ENCODE results near the gene ATP6V0A1.
"Not testable (repeated sequence)": the region's sequence is repeated elsewhere in the genome, so short reads cannot be mapped to it uniquely, and the experiment has no call there.

The ATP6V0A1 gene

GRCh38 chr17:42438600-42439567 is 19.8 kb upstream of the ATP6V0A1 start:
- in situ Hi-C loops (cut with HindIII; ENCODE audit: low sequenced_read_pairs), result no loop called here
- H3K4me3 ChIP-seq (ENCODE audit: low read depth, low read length), result no peak overlapping the region
- DNase-seq (ENCODE audit: low read depth), result no peak
- TF ChIP-seq CTCF (IDR thresholded peaks at IDR 0.05; ENCODE audit: low read depth, low read length, missing control alignments), result peak; percentile 48

DNA sequence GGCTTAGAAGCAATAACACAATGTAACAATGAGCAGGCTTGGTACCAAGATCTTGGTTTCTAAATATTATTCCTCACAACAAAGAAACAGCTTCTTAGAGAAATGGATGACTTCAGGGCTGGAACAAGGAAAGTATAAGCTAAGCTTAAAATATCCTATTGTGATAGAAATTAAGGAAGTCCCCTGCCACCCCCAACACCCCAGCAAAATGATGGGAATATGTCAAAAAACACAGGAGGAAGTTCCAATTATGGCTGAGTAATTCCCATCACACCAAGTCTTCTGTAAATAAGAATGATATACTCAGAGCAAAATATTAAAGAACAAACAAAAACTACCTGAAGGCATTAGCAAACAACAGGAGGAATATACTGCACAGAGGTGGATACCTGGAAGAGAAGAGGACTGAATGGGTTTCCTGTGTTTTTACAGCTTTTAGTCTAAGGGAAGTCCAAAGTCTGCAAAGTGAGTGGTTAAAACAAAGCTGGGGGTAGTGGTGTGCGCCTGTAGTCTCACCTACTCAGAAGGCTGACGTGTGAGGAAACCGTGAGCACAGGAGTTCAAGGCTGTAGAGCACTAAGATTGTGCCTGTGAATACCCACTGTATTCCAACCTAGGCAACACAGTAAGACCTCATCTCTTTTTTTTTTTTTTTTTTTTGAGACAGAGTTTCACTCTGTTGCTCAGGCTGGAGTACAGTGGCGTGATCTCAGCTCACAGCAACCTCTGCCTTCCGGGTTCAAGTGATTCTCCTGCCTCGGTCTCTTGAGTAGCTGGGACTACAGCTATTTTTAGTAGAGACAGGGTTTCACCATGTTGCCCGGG is 17.1 kb upstream of the ATP6V0A1 start:
- DNase-seq (ENCODE audit: low read depth), result no peak
- in situ Hi-C loops (cut with HindIII; ENCODE audit: low sequenced_read_pairs), result no loop called here
- H3K4me3 ChIP-seq (ENCODE audit: low read depth, low read length), result no peak overlapping the region
- no peak for TF ChIP-seq CTCF (IDR thresholded peaks at IDR 0.05; ENCODE audit: low read depth, low read length, missing control alignments)

GRCh38 chr17:42442196-42442565 is 16.5 kb upstream of the ATP6V0A1 start:
- in situ Hi-C loops (cut with HindIII; ENCODE audit: low sequenced_read_pairs), result no loop called here
- TF ChIP-seq CTCF (IDR thresholded peaks at IDR 0.05; ENCODE audit: low read depth, low read length, missing control alignments), result no peak
- no peak for DNase-seq (ENCODE audit: low read depth)
- no peak overlapping the region for H3K4me3 ChIP-seq (ENCODE audit: low read depth, low read length)

- in situ Hi-C loops (cut with HindIII; ENCODE audit: low sequenced_read_pairs); DNase-seq (ENCODE audit: low read depth); H3K4me3 ChIP-seq (ENCODE audit: low read depth, low read length): not testable (repeated sequence)
Measured at GRCh38 chr17:42449176-42449575, 9.5 kb upstream of the ATP6V0A1 start.

GRCh38 chr17:42449838-42450237 is 8.8 kb upstream of the ATP6V0A1 start:
- H3K4me3 ChIP-seq (ENCODE audit: low read depth, low read length); DNase-seq (ENCODE audit: low read depth); in situ Hi-C loops (cut with HindIII; ENCODE audit: low sequenced_read_pairs): not testable (repeated sequence)

DNA sequence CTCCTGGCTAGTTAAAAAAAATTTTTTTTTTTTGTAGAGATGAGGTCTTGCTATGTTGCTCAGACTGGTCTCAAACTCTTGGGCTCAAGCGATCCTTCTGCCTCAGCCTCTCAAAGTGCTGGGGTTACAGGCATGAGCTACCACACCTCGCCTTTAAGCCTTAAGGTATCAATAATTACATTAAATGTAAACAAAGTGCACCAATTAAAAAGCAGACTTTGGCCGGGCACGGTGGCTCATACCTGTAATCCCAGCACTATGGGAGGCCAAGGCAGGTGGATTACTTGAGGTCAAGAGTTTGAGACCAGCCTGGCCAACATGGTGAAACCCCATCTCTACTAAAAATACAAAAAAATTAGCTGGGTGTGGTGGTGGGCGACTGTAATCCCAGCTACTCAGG is 7.4 kb upstream of the ATP6V0A1 start:
- in situ Hi-C loops (cut with HindIII; ENCODE audit: low sequenced_read_pairs); H3K4me3 ChIP-seq (ENCODE audit: low read depth, low read length); DNase-seq (ENCODE audit: low read depth): not testable (repeated sequence)

DNA sequence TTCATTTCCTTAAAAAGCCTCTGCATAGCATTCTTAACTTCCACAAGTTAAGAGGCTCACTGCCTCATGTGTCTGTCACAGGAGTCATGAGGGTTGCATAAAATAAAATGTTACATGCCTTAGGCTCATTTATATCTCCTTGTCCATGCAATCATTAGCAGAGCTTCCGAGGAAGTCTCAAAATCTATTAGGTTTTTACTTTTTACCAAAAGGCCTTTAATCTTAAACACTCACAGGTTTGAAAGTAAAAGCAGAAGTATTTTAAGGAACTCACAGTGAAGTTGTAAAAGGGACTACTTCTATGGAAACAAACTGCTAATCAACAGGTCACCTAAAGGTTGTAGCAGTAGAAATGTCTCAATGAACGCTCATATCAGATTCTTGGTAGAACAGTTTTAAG is 5.2 kb upstream of the ATP6V0A1 start:
- H3K4me3 ChIP-seq (ENCODE audit: low read depth, low read length), result no peak overlapping the region
- no peak for DNase-seq (ENCODE audit: low read depth)
- TF ChIP-seq CTCF (IDR thresholded peaks at IDR 0.05; ENCODE audit: low read depth, low read length, missing control alignments), result no peak
- in situ Hi-C loops (cut with HindIII; ENCODE audit: low sequenced_read_pairs), result no loop called here

GRCh38 chr17:42454987-42455386 is 3.7 kb upstream of the ATP6V0A1 start:
- in situ Hi-C loops (cut with HindIII; ENCODE audit: low sequenced_read_pairs); H3K4me3 ChIP-seq (ENCODE audit: low read depth, low read length); DNase-seq (ENCODE audit: low read depth): not testable (repeated sequence)
